GM12873 (cell line): ENCODE data around the gene GOSR1.

Source experiments
- CTCF ChIP-seq: IDR thresholded peaks from 2 replicates; pipeline ENCODE4 v1.5.1; 2012; ENCODE audit warnings: low read depth, mild to moderate bottlenecking, moderate library complexity, low read length, control low read depth; ENCODE audit not compliant: insufficient read depth; ENCODE audit errors: missing control alignments

The GOSR1 gene

GRCh38 chr17:30477083-30477773 lies at the start of gene GOSR1:
Gene GOSR1, plus strand, starts transcription at chr17:30477408. Its CDS starts 26 bp downstream, at chr17:30477434.
- peak; percentile 85 for TF ChIP-seq CTCF

GRCh38 chr17:30427611-30428010 lies 49.6 kb upstream of the GOSR1 start:
- no peak for TF ChIP-seq CTCF

- TF ChIP-seq CTCF = no peak
Measured at GRCh38 chr17:30429155-30429554, 48.1 kb upstream of the GOSR1 start.

GRCh38 chr17:30433514-30433913 lies 43.7 kb upstream of the GOSR1 start:
- TF ChIP-seq CTCF = no peak

- no peak for TF ChIP-seq CTCF
Measured at GRCh38 chr17:30436729-30437128, 40.5 kb upstream of the GOSR1 start.

- TF ChIP-seq CTCF = no peak
Measured at GRCh38 chr17:30443721-30444120, 33.5 kb upstream of the GOSR1 start.

GRCh38 chr17:30449480-30449879 lies 27.7 kb upstream of the GOSR1 start:
- TF ChIP-seq CTCF = no peak
